HepG2 (cell line): Measurements from ENCODE around the gene IFNB1. TPM values are rescaled to one million over a fixed set of nuclear protein-coding genes. Genes with fewer than 3 reads are reported as not detected.

Experiments used
- ATAC-seq: fragments of 200-7000 bp; cut with Tn5 transposase; 3 replicates; pipeline ENCODE4 v1.9.1; 2020; ENCODE audit warnings: mild to moderate bottlenecking, moderate library complexity
- BruUV-seq: library from RNA; stranded (reverse); fragments of 400-500 nt; replicated peaks from 2 replicates; lab custom pipeline; 2021; lab: Mats Ljungman, UMichigan
- CTCF ChIA-PET: fragments of 300-600 bp; formaldehyde crosslinking; extraction: SDS; loops from one replicate; lab custom pipeline; 2021; ENCODE audit warnings: low total read pairs, inconsistent platforms, low intra/inter-chr PET ratio; lab: Yijun Ruan, JAX
- POLR2A ChIA-PET: fragments of 350-600 bp; sonication (Branson Sonifier 250); formaldehyde crosslinking; loops from one replicate; lab custom pipeline; 2020; ENCODE audit warnings: antibody characterized with exemption, inconsistent platforms; lab: Yijun Ruan, JAX
- DNase-seq: peaks from one replicate; pipeline ENCODE4 v3.0.0-alpha.2; 2015; ENCODE audit warnings: low spot score
- FAIRE-seq: peaks from 3 replicates; lab custom pipeline; 2011; peaks lifted over from hg19 to GRCh38; lab: Jason Lieb, UNC
- H2AFZ ChIP-seq: one replicate; pipeline ENCODE4 v1.6.1; 2011; ENCODE audit warnings: low read length, inconsistent platforms
- H3K27ac ChIP-seq: fragments of 300-600 bp; 3 replicates; pipeline ENCODE4 v1.8.0; 2011; ENCODE audit warnings: mixed run types, mild to moderate bottlenecking, mixed read lengths, low read length, inconsistent platforms; ENCODE audit not compliant: insufficient read depth; ENCODE audit errors: extremely low read length
- H3K27me3 ChIP-seq, 2 experiments: fragments of 200-600 bp in 1 of 2; 2 replicates in 1 of 2; 3 replicates in 1 of 2; pipeline versions ENCODE4 v1.6.0 to v1.8.0; 2011; ENCODE audit warnings: low read length in 2 of 2, mild to moderate bottlenecking in 2 of 2, moderate library complexity in 2 of 2, inconsistent platforms in 1 of 2; ENCODE audit not compliant: insufficient read depth in 2 of 2, control insufficient read depth in 1 of 2
- H3K36me3 ChIP-seq, 2 experiments: fragments of 200-600 bp in 1 of 2; replicated peaks in 1 of 2; 2 replicates in 1 of 2; 3 replicates in 1 of 2; pipeline versions ENCODE4 v1.5.1 to v1.8.0; 2011; ENCODE audit warnings: low read length in 2 of 2, inconsistent platforms in 1 of 2; ENCODE audit not compliant: insufficient read depth in 2 of 2, control insufficient read depth in 1 of 2
- H3K4me1 ChIP-seq: 2 replicates; pipeline ENCODE4 v1.5.1; 2012; ENCODE audit warnings: low read length, inconsistent platforms; ENCODE audit not compliant: insufficient read depth
- H3K4me2 ChIP-seq: 2 replicates; pipeline ENCODE4 v1.6.0; 2011; ENCODE audit warnings: low read depth, low read length, inconsistent platforms
- H3K4me3 ChIP-seq, 3 experiments: fragments of 200-600 bp in 1 of 3; sonication (generic), shearing (Covaris generic) in 1 of 3; replicated peaks in 1 of 3; 2 replicates each; pipeline ENCODE4 v1.5.1; 2011 to 2016; ENCODE audit warnings: low read length in 3 of 3, inconsistent platforms in 2 of 3, low read depth in 2 of 3, mild to moderate bottlenecking in 2 of 3, control low read depth in 1 of 3, mixed read lengths in 1 of 3; ENCODE audit not compliant: insufficient read depth in 1 of 3
- H3K79me2 ChIP-seq: one replicate; pipeline ENCODE4 v1.6.1; 2011; ENCODE audit warnings: low read length, inconsistent platforms; ENCODE audit not compliant: insufficient read depth
- H3K9ac ChIP-seq: 2 replicates; pipeline ENCODE4 v1.6.0; 2011; ENCODE audit warnings: mild to moderate bottlenecking, low read depth, low read length, inconsistent platforms; ENCODE audit not compliant: insufficient read depth
- H3K9me3 ChIP-seq: 2 replicates; pipeline ENCODE4 v1.5.1; 2012; ENCODE audit warnings: mild to moderate bottlenecking, low read length
- H4K20me1 ChIP-seq: 2 replicates; pipeline ENCODE4 v1.6.0; 2011; ENCODE audit warnings: inconsistent platforms, mild to moderate bottlenecking, low read length, moderate library complexity; ENCODE audit not compliant: insufficient read depth
- CREBL2 ChIP-seq: sonication (generic); formaldehyde crosslinking; IDR thresholded peaks from 2 replicates; pipeline ENCODE4 v1.8.1; 2023; ENCODE audit warnings: missing genetic modification reagents, mild to moderate bottlenecking, borderline replicate concordance
- CREM ChIP-seq, 2 experiments: sonication (generic) in 1 of 2; formaldehyde crosslinking in 1 of 2; IDR thresholded peaks; 2 replicates each; pipeline versions ENCODE4 v1.4.0 to v1.6.1; 2016 to 2020; ENCODE audit warnings: antibody characterized with exemption in 1 of 2, mild to moderate bottlenecking in 1 of 2, missing genetic modification reagents in 1 of 2
- DNMT3B ChIP-seq: conservative IDR thresholded peaks from 2 replicates; pipeline ENCODE4 v1.6.1; 2016; ENCODE audit warnings: missing biosample characterization, control low read depth
- FOXP1 ChIP-seq, 2 experiments: fragments of 450-650 bp in 1 of 2; IDR thresholded peaks; 2 replicates each; pipeline ENCODE4 v1.6.1; 2017 to 2018; ENCODE audit warnings: antibody characterized with exemption in 1 of 2
- HHEX ChIP-seq: IDR thresholded peaks from 2 replicates; pipeline ENCODE4 v1.6.1; 2016; ENCODE audit warnings: control low read depth
- HOXA3 ChIP-seq: sonication (generic); formaldehyde crosslinking; IDR thresholded peaks from 2 replicates; pipeline ENCODE4 v1.5.0; 2020; ENCODE audit warnings: missing genetic modification reagents
- MAFG ChIP-seq: sonication (generic); formaldehyde crosslinking; IDR thresholded peaks from 2 replicates; pipeline ENCODE4 v1.5.1; 2020; ENCODE audit warnings: mild to moderate bottlenecking, missing genetic modification reagents
- POLR2AphosphoS2 ChIP-seq: IDR thresholded peaks from 2 replicates; pipeline ENCODE4 v1.6.1; 2011; ENCODE audit warnings: low read depth, low read length, improper control_type of control experiment
- PTBP1 ChIP-seq: fragments of 200-400 bp; formaldehyde crosslinking; IDR thresholded peaks from 2 replicates; pipeline ENCODE4 v1.6.1; 2018; ENCODE audit warnings: low read length, low read depth; ENCODE audit not compliant: poor library complexity, severe bottlenecking
- RCOR2 ChIP-seq: IDR thresholded peaks from 2 replicates; pipeline ENCODE4 v1.6.1; 2016; ENCODE audit warnings: missing biosample characterization, missing genetic modification reagents
- ZBTB21 ChIP-seq: sonication (generic); formaldehyde crosslinking; IDR thresholded peaks from 2 replicates; pipeline ENCODE4 v1.4.0; 2020; ENCODE audit warnings: missing genetic modification reagents
- ZNF160 ChIP-seq: sonication (generic); formaldehyde crosslinking; IDR thresholded peaks from 2 replicates; pipeline ENCODE4 v1.8.0; 2022; ENCODE audit warnings: mild to moderate bottlenecking, inconsistent platforms, missing genetic modification reagents
- ZNF7 ChIP-seq: IDR thresholded peaks from 2 replicates; pipeline ENCODE4 v1.6.1; 2016; ENCODE audit warnings: missing biosample characterization, missing genetic modification reagents
- ZNF788 ChIP-seq: sonication (generic); formaldehyde crosslinking; IDR thresholded peaks from 2 replicates; pipeline ENCODE4 v1.5.0; 2020; ENCODE audit warnings: mild to moderate bottlenecking, missing genetic modification reagents, borderline replicate concordance
- WGBS: methylation state at CpG from one replicate; pipeline ENCODE4 v1.1.6; 2017; ENCODE audit warnings: low lambda C conversion rate; 5-methylcytosine and 5-hydroxymethylcytosine counted together
- in situ Hi-C: cut with HindIII; loops from 2 replicates; pipeline ENCODE4 v1.10.0; 2017; ENCODE audit warnings: low pct_unique_long_range_greater_than_20kb; ENCODE audit not compliant: extremely low pct_ligation_motif_present
- intact Hi-C: fragments of 100-400 bp; cut with micrococcal nuclease; formaldehyde crosslinking; loops from one replicate; pipeline ENCODE4 v1.10.0; 2022; ENCODE audit not compliant: unreplicated experiment
- polyA plus RNA-seq, 8 experiments: library from polyadenylated mRNA; depleted of rRNA in 3 of 8; stranded (reverse) in 7 of 8; unstranded in 1 of 8; fragments of >200 nt; fragmentation: Illumina TruSeq in 4 of 8; extraction: Trizol in 4 of 8; gene quantifications; 2 replicates each; pipeline versions ENCODE4 v1.2.1 to v1.2.3, GENCODE V29; 2011 to 2016; ENCODE audit warnings: low read depth in 4 of 8, missing spikeins in 1 of 8, mixed read lengths in 1 of 8; ENCODE audit not compliant: insufficient read depth in 1 of 8
- total RNA-seq, 5 experiments: library from RNA; depleted of rRNA; stranded (reverse); fragments of >200 nt; fragmentation: Illumina TruSeq; extraction: Trizol; gene quantifications; 2 replicates each; pipeline ENCODE4 v1.2.3, GENCODE V29; 2016; ENCODE audit warnings: low read depth in 1 of 5
- TF ChIP-seq, protein P1 (sequence below): IDR thresholded peaks from 2 replicates; pipeline ENCODE4 v1.6.1; 2016; ENCODE audit warnings: control low read depth
- TF ChIP-seq, protein P2 (sequence below): sonication (generic); formaldehyde crosslinking; IDR thresholded peaks from 2 replicates; pipeline ENCODE4 v1.8.1; 2023; ENCODE audit warnings: missing genetic modification reagents, inconsistent platforms, borderline replicate concordance
- TF ChIP-seq, protein P3 (sequence below): sonication (generic); formaldehyde crosslinking; IDR thresholded peaks from 2 replicates; pipeline ENCODE4 v1.4.0; 2020; ENCODE audit warnings: missing genetic modification reagents, borderline replicate concordance

IFNB1 gene
- total and polyA plus RNA-seq, 2 of the 13 experiments (the other 11 are each of a cell fraction or from before 2014, with no cell fraction given), result not detected

DNA sequence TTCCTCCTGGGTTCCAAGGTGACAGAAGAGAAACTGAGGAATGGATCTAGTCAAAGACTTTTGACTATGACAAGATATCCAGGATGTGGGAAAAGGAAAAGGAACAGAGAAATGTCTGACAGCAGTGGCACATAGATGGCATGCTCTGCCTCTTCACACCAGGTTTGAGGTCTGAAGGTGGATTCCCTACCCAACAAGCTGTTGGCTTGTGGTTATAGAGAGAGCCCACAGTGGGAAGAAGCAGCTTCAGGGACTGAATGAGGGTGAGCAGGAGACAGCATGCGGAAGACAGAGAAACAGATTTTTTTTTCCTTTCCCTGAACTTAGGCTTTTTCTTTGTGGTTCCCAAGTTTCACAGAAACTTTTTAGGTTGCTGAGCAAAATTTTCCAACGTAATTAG lies 43.3 kb upstream of the IFNB1 start (continued):
- TF ChIP-seq CREBL2 (CRISPR knock-in tag) (no peak), PTBP1 (no peak), FOXP1 (IDR thresholded peaks at IDR 0.05) (no peak), FOXP1 (CRISPR knock-in tag; IDR thresholded peaks at IDR 0.05) (no peak)
- TF ChIP-seq, protein P1, sequence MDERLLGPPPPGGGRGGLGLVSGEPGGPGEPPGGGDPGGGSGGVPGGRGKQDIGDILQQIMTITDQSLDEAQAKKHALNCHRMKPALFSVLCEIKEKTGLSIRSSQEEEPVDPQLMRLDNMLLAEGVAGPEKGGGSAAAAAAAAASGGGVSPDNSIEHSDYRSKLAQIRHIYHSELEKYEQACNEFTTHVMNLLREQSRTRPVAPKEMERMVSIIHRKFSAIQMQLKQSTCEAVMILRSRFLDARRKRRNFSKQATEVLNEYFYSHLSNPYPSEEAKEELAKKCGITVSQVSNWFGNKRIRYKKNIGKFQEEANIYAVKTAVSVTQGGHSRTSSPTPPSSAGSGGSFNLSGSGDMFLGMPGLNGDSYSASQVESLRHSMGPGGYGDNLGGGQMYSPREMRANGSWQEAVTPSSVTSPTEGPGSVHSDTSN (CRISPR knock-in tag), result no peak

GRCh38 chr9:21119093-21119770 lies 41.5 kb upstream of the IFNB1 start:
- in situ Hi-C loops, result loop anchor here (25.0 kb wide), 3 partner anchors 507 to 1632 kb away; partner anchors contain the start of gene MLLT3
- 21% methylated on average over 7 of the region's 7 CpGs for WGBS
- CTCF ChIA-PET, result no interaction called here

More at GRCh38 chr9:21119093-21119770, 41.5 kb upstream of the IFNB1 start:
- no peak for TF ChIP-seq POLR2AphosphoS2
- TF ChIP-seq MAFG, result no peak
- TF ChIP-seq HOXA3 (CRISPR knock-in tag), result no peak
- TF ChIP-seq DNMT3B, result no peak
- TF ChIP-seq CREM (IDR thresholded peaks at IDR 0.05), result no peak
- TF ChIP-seq CREM (CRISPR knock-in tag; IDR thresholded peaks at IDR 0.05), result no peak
- TF ChIP-seq, protein P2, sequence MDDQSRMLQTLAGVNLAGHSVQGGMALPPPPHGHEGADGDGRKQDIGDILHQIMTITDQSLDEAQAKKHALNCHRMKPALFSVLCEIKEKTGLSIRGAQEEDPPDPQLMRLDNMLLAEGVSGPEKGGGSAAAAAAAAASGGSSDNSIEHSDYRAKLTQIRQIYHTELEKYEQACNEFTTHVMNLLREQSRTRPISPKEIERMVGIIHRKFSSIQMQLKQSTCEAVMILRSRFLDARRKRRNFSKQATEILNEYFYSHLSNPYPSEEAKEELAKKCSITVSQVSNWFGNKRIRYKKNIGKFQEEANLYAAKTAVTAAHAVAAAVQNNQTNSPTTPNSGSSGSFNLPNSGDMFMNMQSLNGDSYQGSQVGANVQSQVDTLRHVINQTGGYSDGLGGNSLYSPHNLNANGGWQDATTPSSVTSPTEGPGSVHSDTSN (CRISPR knock-in tag), result no peak
- TF ChIP-seq RCOR2 (CRISPR knock-in tag), result no peak
- TF ChIP-seq HHEX (CRISPR knock-in tag), result no peak
- no peak for TF ChIP-seq ZNF788
- TF ChIP-seq, protein P3, sequence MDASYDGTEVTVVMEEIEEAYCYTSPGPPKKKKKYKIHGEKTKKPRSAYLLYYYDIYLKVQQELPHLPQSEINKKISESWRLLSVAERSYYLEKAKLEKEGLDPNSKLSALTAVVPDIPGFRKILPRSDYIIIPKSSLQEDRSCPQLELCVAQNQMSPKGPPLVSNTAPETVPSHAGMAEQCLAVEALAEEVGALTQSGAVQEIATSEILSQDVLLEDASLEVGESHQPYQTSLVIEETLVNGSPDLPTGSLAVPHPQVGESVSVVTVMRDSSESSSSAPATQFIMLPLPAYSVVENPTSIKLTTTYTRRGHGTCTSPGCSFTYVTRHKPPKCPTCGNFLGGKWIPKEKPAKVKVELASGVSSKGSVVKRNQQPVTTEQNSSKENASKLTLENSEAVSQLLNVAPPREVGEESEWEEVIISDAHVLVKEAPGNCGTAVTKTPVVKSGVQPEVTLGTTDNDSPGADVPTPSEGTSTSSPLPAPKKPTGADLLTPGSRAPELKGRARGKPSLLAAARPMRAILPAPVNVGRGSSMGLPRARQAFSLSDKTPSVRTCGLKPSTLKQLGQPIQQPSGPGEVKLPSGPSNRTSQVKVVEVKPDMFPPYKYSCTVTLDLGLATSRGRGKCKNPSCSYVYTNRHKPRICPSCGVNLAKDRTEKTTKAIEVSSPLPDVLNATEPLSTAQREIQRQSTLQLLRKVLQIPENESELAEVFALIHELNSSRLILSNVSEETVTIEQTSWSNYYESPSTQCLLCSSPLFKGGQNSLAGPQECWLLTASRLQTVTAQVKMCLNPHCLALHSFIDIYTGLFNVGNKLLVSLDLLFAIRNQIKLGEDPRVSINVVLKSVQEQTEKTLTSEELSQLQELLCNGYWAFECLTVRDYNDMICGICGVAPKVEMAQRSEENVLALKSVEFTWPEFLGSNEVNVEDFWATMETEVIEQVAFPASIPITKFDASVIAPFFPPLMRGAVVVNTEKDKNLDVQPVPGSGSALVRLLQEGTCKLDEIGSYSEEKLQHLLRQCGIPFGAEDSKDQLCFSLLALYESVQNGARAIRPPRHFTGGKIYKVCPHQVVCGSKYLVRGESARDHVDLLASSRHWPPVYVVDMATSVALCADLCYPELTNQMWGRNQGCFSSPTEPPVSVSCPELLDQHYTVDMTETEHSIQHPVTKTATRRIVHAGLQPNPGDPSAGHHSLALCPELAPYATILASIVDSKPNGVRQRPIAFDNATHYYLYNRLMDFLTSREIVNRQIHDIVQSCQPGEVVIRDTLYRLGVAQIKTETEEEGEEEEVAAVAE (CRISPR knock-in tag), result no peak
- no peak for TF ChIP-seq ZNF7 (CRISPR knock-in tag)
- TF ChIP-seq ZNF160 (CRISPR knock-in tag), result no peak
- TF ChIP-seq ZBTB21 (CRISPR knock-in tag), result no peak
- Histone ChIP-seq H3K4me3 (no peak overlapping the region), H3K79me2 (no peaks in the 10 kb centered on the region), H3K27ac (no peak overlapping the region), H3K9ac (no peak overlapping the region), H2AFZ (no peak overlapping the region), H3K4me2 (no peak overlapping the region), H3K9me3 (no peaks in the 10 kb centered on the region), H3K36me3 (no peaks in the 10 kb centered on the region), H3K4me1 (no peaks in the 10 kb centered on the region), H4K20me1 (no peaks in the 10 kb centered on the region), H3K27me3 (no peaks in the 10 kb centered on the region)
- DNase-seq, result no peak
- intact Hi-C loops, result no loop called here
- no peak for FAIRE-seq
- POLR2A ChIA-PET, result no interaction called here
- no peak for ATAC-seq
- BruUV-seq, result no TSS peak
